Lower lobe of right lung (tissue), 2 donors: ENCODE measurements around the gene DHRSX. TPM values are rescaled to one million over a fixed set of nuclear protein-coding genes. Genes with fewer than 3 reads are reported as not detected.

Source experiments
- ATAC-seq, 2 donors: fragments of 200-7000 bp; cut with Tn5 transposase; one replicate each; pipeline ENCODE4 v1.9.1; 2020 to 2022; ENCODE audit warnings: mild to moderate bottlenecking in 2 of 2, moderate library complexity in 2 of 2
- DNase-seq: peaks from one replicate; pipeline ENCODE4 v3.0.0-alpha.2; 2020
- H3K27ac ChIP-seq: fragments of 200-600 bp; one replicate; pipeline ENCODE4 v1.8.0; 2022
- H3K27me3 ChIP-seq: fragments of 200-600 bp; one replicate; pipeline ENCODE4 v1.8.0; 2022; ENCODE audit warnings: low read depth
- H3K36me3 ChIP-seq: fragments of 200-600 bp; one replicate; pipeline ENCODE4 v1.8.0; 2022; ENCODE audit warnings: mild to moderate bottlenecking
- H3K4me1 ChIP-seq: fragments of 200-600 bp; one replicate; pipeline ENCODE4 v1.8.0; 2022
- H3K4me3 ChIP-seq: fragments of 200-600 bp; one replicate; pipeline ENCODE4 v1.8.0; 2022; ENCODE audit warnings: mild to moderate bottlenecking
- H3K9me3 ChIP-seq: fragments of 200-600 bp; one replicate; pipeline ENCODE4 v1.8.0; 2022
- CTCF ChIP-seq: fragments of 200-600 bp; IDR thresholded peaks from one replicate; pipeline ENCODE4 v1.8.0; 2022; ENCODE audit warnings: antibody characterized with exemption, mild to moderate bottlenecking
- intact Hi-C: fragments of 100-400 bp; cut with DNase I; formaldehyde crosslinking; loops from one replicate; pipeline ENCODE4 v1.11.0; 2022
- total RNA-seq: library from RNA; stranded (reverse); fragmentation: NEBNext Ultra II Directional; extraction: Animal tissue kit (Norgen Biotek cat#: 25700); gene quantifications from one replicate; pipeline ENCODE4 v1.2.1, GENCODE V29; 2021
- donor health status: DM: no; HTN: yes; CAD: no; lungs with severe emphysema.

DHRSX gene
- total RNA-seq, 1 donor from 2014 or later = 31.9 TPM

GRCh38 chrX:2434270-2435163, 66.3 kb downstream of the DHRSX start:
- ATAC-seq (no peak), DNase-seq (no peak)
- no peak overlapping the region for H3K27ac ChIP-seq

GRCh38 chrX:2432298-2432863, 68.4 kb downstream of the DHRSX start:
- ATAC-seq (no peak), DNase-seq (no peak)
- H3K4me1 ChIP-seq = no peaks in the 10 kb centered on the region
- H3K36me3 ChIP-seq = peaks cover 7% of the 10 kb centered on the region
- H3K27me3 ChIP-seq = no peaks in the 10 kb centered on the region
- no peak for TF ChIP-seq CTCF
- H3K4me3 ChIP-seq = no peak overlapping the region
- intact Hi-C loops = no loop called here
- no peak overlapping the region for H3K27ac ChIP-seq
- no peaks in the 10 kb centered on the region for H3K9me3 ChIP-seq

More at GRCh38 chrX:2434270-2435163, 66.3 kb downstream of the DHRSX start:
- Histone ChIP-seq H3K9me3 (no peaks in the 10 kb centered on the region), H3K4me1 (no peaks in the 10 kb centered on the region), H3K4me3 (no peak overlapping the region), H3K27me3 (no peaks in the 10 kb centered on the region), H3K36me3 (peaks cover 7% of the 10 kb centered on the region)
- TF ChIP-seq CTCF = no peak
- intact Hi-C loops = no loop called here

- no peak for TF ChIP-seq CTCF
- Histone ChIP-seq H3K27ac (no peak overlapping the region), H3K27me3 (no peaks in the 10 kb centered on the region), H3K36me3 (peaks cover 7% of the 10 kb centered on the region), H3K4me1 (no peaks in the 10 kb centered on the region), H3K9me3 (no peaks in the 10 kb centered on the region), H3K4me3 (no peak overlapping the region)
- DNase-seq = peak; percentile 81
- intact Hi-C loops = no loop called here
- peak; percentile 50 to 68 for ATAC-seq
Measured at GRCh38 chrX:2430265-2430825, 70.4 kb downstream of the DHRSX start.

- no peak for DNase-seq
- no peak for ATAC-seq
- H3K27ac ChIP-seq = no peak overlapping the region
Measured at GRCh38 chrX:2427737-2428136, 73.0 kb downstream of the DHRSX start.

GRCh38 chrX:2427147-2427546, 73.6 kb downstream of the DHRSX start:
- H3K9me3 ChIP-seq = no peaks in the 10 kb centered on the region
- H3K36me3 ChIP-seq = peaks cover 16% of the 10 kb centered on the region
- ATAC-seq (no peak), DNase-seq (no peak)
- no peak overlapping the region for H3K4me3 ChIP-seq
- H3K4me1 ChIP-seq = no peaks in the 10 kb centered on the region
- TF ChIP-seq CTCF = no peak
- no peaks in the 10 kb centered on the region for H3K27me3 ChIP-seq
- H3K27ac ChIP-seq = no peak overlapping the region
- intact Hi-C loops = no loop called here

More at GRCh38 chrX:2427737-2428136, 73.0 kb downstream of the DHRSX start:
- H3K9me3 ChIP-seq = no peaks in the 10 kb centered on the region
- intact Hi-C loops = no loop called here
- TF ChIP-seq CTCF = no peak
- H3K36me3 ChIP-seq = peaks cover 16% of the 10 kb centered on the region
- no peaks in the 10 kb centered on the region for H3K4me1 ChIP-seq
- H3K4me3 ChIP-seq = no peak overlapping the region
- H3K27me3 ChIP-seq = no peaks in the 10 kb centered on the region
